PC-3 (cell line): ENCODE measurements around the gene TCEAL9. TPM values are rescaled to one million over a fixed set of nuclear protein-coding genes. Genes with fewer than 3 reads are reported as not detected.

Experiments used
- ATAC-seq: fragments of 200-7000 bp; cut with Tn5 transposase; 2 replicates; pipeline ENCODE4 v1.9.1; 2020; ENCODE audit warnings: mild to moderate bottlenecking, moderate library complexity
- BruUV-seq: library from RNA; stranded (reverse); fragments of 400-500 nt; replicated peaks from 2 replicates; lab custom pipeline; 2021; lab: Mats Ljungman, UMichigan
- CTCF ChIA-PET: fragments of 300-600 bp; sonication (Branson Sonifier 250); formaldehyde crosslinking; loops from one replicate; lab custom pipeline; 2022; ENCODE audit warnings: antibody characterized with exemption; lab: Charles Lee
- POLR2A ChIA-PET: fragments of 300-600 bp; sonication (Branson Sonifier 250); formaldehyde crosslinking; loops from one replicate; lab custom pipeline; 2022; ENCODE audit warnings: antibody characterized with exemption; ENCODE audit not compliant: unreplicated experiment; lab: Charles Lee
- DNase-seq: peaks from one replicate; pipeline ENCODE4 v3.0.0-alpha.2; 2015
- H2AFZ ChIP-seq: fragments of 300-600 bp; sonication (generic); 2 replicates; pipeline ENCODE4 v1.6.0; 2016; ENCODE audit warnings: antibody characterized with exemption, low read length
- H3F3A ChIP-seq: fragments of 300-600 bp; sonication (generic); one replicate; pipeline ENCODE4 v1.6.0; 2017; ENCODE audit warnings: antibody characterized with exemption, low read length, control low read depth, mild to moderate bottlenecking; ENCODE audit not compliant: unreplicated experiment
- H3K27ac ChIP-seq: fragments of 300-600 bp; sonication (generic); 2 replicates; pipeline ENCODE4 v1.5.1; 2016; ENCODE audit warnings: mild to moderate bottlenecking, low read length
- H3K27me3 ChIP-seq: fragments of 300-600 bp; sonication (generic); 2 replicates; pipeline ENCODE4 v1.6.1; 2016; ENCODE audit warnings: low read length, mixed read lengths
- H3K36me3 ChIP-seq: fragments of 300-600 bp; sonication (generic); 2 replicates; pipeline ENCODE4 v1.6.1; 2016; ENCODE audit warnings: low read depth, mixed run types, low read length, mixed read lengths
- H3K4me1 ChIP-seq: fragments of 300-600 bp; sonication (generic); 2 replicates; pipeline ENCODE4 v1.5.1; 2016; ENCODE audit warnings: low read length; ENCODE audit not compliant: insufficient read depth
- H3K4me2 ChIP-seq: fragments of 300-600 bp; sonication (generic); 2 replicates; pipeline ENCODE4 v1.6.0; 2016; ENCODE audit warnings: low read length
- H3K4me3 ChIP-seq: fragments of 300-600 bp; sonication (generic); 2 replicates; pipeline ENCODE4 v1.5.1; 2016; ENCODE audit warnings: mild to moderate bottlenecking, low read length, mixed read lengths
- H3K79me2 ChIP-seq: fragments of 300-600 bp; sonication (generic); 2 replicates; pipeline ENCODE4 v1.6.1; 2017; ENCODE audit warnings: low read length, mixed read lengths
- H3K9ac ChIP-seq: fragments of 300-600 bp; sonication (generic); 2 replicates; pipeline ENCODE4 v1.6.0; 2016; ENCODE audit warnings: mild to moderate bottlenecking, low read length
- H3K9me2 ChIP-seq: fragments of 300-600 bp; sonication (generic); replicated peaks from 2 replicates; pipeline ENCODE4 v1.6.1; 2016; ENCODE audit warnings: mixed run types, low read length, mixed read lengths
- H3K9me3 ChIP-seq: fragments of 300-600 bp; sonication (generic); 2 replicates; pipeline ENCODE4 v1.6.1; 2016; ENCODE audit warnings: low read length, mixed read lengths
- H4K20me1 ChIP-seq: fragments of 300-600 bp; sonication (generic); 2 replicates; pipeline ENCODE4 v1.6.1; 2016; ENCODE audit warnings: low read length, mixed read lengths
- EZH2 ChIP-seq: fragments of 300-600 bp; sonication (generic); IDR thresholded peaks from one replicate; pipeline ENCODE4 v1.6.1; 2017; ENCODE audit warnings: antibody characterized with exemption, mild to moderate bottlenecking, low read length; ENCODE audit not compliant: unreplicated experiment
- EZH2phosphoT487 ChIP-seq: fragments of 300-600 bp; sonication (generic); IDR thresholded peaks from 2 replicates; pipeline ENCODE4 v1.6.1; 2018; ENCODE audit warnings: mild to moderate bottlenecking, antibody characterized with exemption, low read length, borderline replicate concordance
- intact Hi-C: fragments of 100-400 bp; cut with micrococcal nuclease; formaldehyde crosslinking; loops from 2 replicates; pipeline ENCODE4 v1.9.0; 2023
- total RNA-seq: library from RNA; depleted of rRNA; stranded (reverse); fragments of >200 nt; gene quantifications from 2 replicates; pipeline ENCODE4 v1.2.3, GENCODE V29; 2014
- TF ChIP-seq, protein P1 (sequence below): fragments of 300-600 bp; sonication (generic); conservative IDR thresholded peaks from 2 replicates; pipeline ENCODE4 v1.5.1; 2017; ENCODE audit warnings: antibody characterized with exemption, low read depth, mild to moderate bottlenecking, low read length

The TCEAL9 gene
- total RNA-seq, 1 experiment from 2014 or later, result 23.0 TPM

DNA sequence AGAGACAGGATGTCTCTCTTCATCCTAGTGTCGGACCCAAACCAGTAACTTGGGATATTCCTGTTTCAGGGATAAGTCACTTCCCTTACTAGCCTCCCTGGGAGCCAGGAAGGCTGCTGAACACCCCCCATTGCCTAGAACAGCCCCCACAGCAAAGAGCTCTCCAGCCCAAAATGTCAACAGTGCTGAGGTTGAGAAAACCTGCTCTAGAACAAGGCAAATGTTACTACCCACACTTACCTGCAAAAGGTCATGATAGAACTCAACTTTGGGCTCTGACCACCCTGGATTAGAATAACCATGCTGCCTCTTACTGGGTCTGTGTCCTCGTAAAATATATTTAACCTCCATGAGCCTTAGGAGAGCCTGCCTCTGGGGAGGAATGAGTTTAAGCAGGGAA lies 40.4 kb downstream of the TCEAL9 start:
- no peaks in the 10 kb centered on the region for H3K36me3 ChIP-seq
- H2AFZ ChIP-seq, result no peak overlapping the region
- H3K9me3 ChIP-seq, result no peaks in the 10 kb centered on the region
- no TSS peak for BruUV-seq
- H3K4me1 ChIP-seq, result peaks cover 26% of the 10 kb centered on the region
- H3K4me2 ChIP-seq, result no peak overlapping the region
- H3K9me2 ChIP-seq, result no peaks in the 10 kb centered on the region
- no peaks in the 10 kb centered on the region for H4K20me1 ChIP-seq
- H3K27me3 ChIP-seq, result no peaks in the 10 kb centered on the region
- POLR2A ChIA-PET, result no interaction called here
- no peak for ATAC-seq
- H3K9ac ChIP-seq, result no peak overlapping the region
- no peaks in the 10 kb centered on the region for H3K79me2 ChIP-seq
- intact Hi-C loops, result loop anchor here (5.0 kb wide), 1 partner anchor 66 kb away; no protein-coding TSS in a partner anchor
- TF ChIP-seq, protein P1, sequence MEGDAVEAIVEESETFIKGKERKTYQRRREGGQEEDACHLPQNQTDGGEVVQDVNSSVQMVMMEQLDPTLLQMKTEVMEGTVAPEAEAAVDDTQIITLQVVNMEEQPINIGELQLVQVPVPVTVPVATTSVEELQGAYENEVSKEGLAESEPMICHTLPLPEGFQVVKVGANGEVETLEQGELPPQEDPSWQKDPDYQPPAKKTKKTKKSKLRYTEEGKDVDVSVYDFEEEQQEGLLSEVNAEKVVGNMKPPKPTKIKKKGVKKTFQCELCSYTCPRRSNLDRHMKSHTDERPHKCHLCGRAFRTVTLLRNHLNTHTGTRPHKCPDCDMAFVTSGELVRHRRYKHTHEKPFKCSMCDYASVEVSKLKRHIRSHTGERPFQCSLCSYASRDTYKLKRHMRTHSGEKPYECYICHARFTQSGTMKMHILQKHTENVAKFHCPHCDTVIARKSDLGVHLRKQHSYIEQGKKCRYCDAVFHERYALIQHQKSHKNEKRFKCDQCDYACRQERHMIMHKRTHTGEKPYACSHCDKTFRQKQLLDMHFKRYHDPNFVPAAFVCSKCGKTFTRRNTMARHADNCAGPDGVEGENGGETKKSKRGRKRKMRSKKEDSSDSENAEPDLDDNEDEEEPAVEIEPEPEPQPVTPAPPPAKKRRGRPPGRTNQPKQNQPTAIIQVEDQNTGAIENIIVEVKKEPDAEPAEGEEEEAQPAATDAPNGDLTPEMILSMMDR, result no peak
- no peak for TF ChIP-seq EZH2phosphoT487
- H3K27ac ChIP-seq, result no peak overlapping the region
- no peaks in the 10 kb centered on the region for H3F3A ChIP-seq
- CTCF ChIA-PET, result no interaction called here
- H3K4me3 ChIP-seq, result no peak overlapping the region
- no peak for DNase-seq

DNA sequence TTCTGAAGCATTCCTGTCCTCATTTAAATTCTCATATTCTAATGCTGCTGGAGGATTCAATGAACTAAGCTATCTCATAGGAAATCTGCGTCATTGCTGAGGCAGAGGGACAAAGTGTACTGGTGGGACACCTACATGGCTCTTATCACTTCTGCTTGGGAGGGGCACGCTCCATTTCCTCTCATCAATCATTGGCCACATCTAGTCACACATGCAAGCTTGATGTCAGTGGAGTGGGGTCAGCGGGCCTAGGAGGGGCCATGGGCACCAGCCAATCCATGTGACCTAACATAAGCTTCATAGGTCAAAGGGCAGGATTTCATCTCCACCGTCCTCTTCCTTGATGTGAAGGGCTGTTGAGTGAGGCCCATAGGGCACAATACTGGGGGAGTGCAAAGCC lies 41.4 kb downstream of the TCEAL9 start:
- no peak overlapping the region for H3K4me3 ChIP-seq
- H3K27ac ChIP-seq, result no peak overlapping the region
- no peaks in the 10 kb centered on the region for H3K27me3 ChIP-seq
- peaks cover 26% of the 10 kb centered on the region for H3K4me1 ChIP-seq
- ChIA-PET POLR2A (no interaction called here), CTCF (no interaction called here)
- no peaks in the 10 kb centered on the region for H3F3A ChIP-seq
- ATAC-seq (no peak), DNase-seq (no peak)
- H3K9ac ChIP-seq, result no peak overlapping the region
- H3K36me3 ChIP-seq, result no peaks in the 10 kb centered on the region
- no peaks in the 10 kb centered on the region for H3K9me3 ChIP-seq
- TF ChIP-seq EZH2phosphoT487, result no peak
- TF ChIP-seq, protein P1, result no peak
- TF ChIP-seq EZH2, result no peak
- H3K4me2 ChIP-seq, result no peak overlapping the region
- no peak overlapping the region for H2AFZ ChIP-seq
- H3K79me2 ChIP-seq, result no peaks in the 10 kb centered on the region
- intact Hi-C loops, result loop anchor here (5.0 kb wide), 1 partner anchor 65 kb away; no protein-coding TSS in a partner anchor
- no peaks in the 10 kb centered on the region for H3K9me2 ChIP-seq
- H4K20me1 ChIP-seq, result no peaks in the 10 kb centered on the region
- no TSS peak for BruUV-seq

DNA sequence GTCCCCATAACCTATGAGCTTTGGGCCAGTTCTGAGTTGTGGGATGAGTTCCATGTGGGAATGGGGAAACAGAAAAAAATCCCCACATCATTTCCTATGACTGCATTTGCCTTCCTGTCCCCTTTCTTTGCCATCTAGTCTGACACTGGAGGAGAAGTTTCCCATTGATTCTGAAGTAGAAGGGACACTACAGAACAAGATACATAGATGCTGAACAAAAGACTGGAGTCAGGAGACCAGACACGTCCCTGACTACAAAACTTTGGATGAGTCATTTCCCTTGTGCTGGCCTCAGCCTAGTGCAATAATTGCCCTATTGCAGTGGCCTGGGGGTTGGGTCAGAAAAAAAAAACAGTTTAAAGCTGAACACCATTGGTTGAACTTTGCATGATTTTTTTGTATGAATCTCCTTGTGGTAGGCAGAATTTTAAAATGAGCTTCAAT lies 42.1 kb downstream of the TCEAL9 start:
- intact Hi-C loops, result loop anchor here (5.0 kb wide), 1 partner anchor 64 kb away; no protein-coding TSS in a partner anchor
- no peak overlapping the region for H3K27ac ChIP-seq
- TF ChIP-seq EZH2 (no peak), EZH2phosphoT487 (no peak)
- TF ChIP-seq, protein P1, result no peak
- ChIA-PET POLR2A (no interaction called here), CTCF (no interaction called here)
- DNase-seq (peak; percentile 74), ATAC-seq (peak; percentile 90)
- no peak overlapping the region for H3K4me3 ChIP-seq
- no peak overlapping the region for H2AFZ ChIP-seq
- no peaks in the 10 kb centered on the region for H3F3A ChIP-seq
- no peaks in the 10 kb centered on the region for H3K9me3 ChIP-seq
- H3K4me1 ChIP-seq, result peaks cover 26% of the 10 kb centered on the region
- no peaks in the 10 kb centered on the region for H4K20me1 ChIP-seq
- no peaks in the 10 kb centered on the region for H3K9me2 ChIP-seq
- no peaks in the 10 kb centered on the region for H3K27me3 ChIP-seq
- no peak overlapping the region for H3K9ac ChIP-seq
- H3K79me2 ChIP-seq, result no peaks in the 10 kb centered on the region
- BruUV-seq, result no TSS peak
- H3K36me3 ChIP-seq, result no peaks in the 10 kb centered on the region
- peak overlapping the region; percentile 14; the same call in 1 of the 2 replicates for H3K4me2 ChIP-seq
